Measurements from ENCODE around the gene SOS2.
"Not testable (repeated sequence)": the region's sequence is repeated elsewhere in the genome, so short reads cannot be mapped to it uniquely, and the experiment has no call there.

The SOS2 gene

DNA sequence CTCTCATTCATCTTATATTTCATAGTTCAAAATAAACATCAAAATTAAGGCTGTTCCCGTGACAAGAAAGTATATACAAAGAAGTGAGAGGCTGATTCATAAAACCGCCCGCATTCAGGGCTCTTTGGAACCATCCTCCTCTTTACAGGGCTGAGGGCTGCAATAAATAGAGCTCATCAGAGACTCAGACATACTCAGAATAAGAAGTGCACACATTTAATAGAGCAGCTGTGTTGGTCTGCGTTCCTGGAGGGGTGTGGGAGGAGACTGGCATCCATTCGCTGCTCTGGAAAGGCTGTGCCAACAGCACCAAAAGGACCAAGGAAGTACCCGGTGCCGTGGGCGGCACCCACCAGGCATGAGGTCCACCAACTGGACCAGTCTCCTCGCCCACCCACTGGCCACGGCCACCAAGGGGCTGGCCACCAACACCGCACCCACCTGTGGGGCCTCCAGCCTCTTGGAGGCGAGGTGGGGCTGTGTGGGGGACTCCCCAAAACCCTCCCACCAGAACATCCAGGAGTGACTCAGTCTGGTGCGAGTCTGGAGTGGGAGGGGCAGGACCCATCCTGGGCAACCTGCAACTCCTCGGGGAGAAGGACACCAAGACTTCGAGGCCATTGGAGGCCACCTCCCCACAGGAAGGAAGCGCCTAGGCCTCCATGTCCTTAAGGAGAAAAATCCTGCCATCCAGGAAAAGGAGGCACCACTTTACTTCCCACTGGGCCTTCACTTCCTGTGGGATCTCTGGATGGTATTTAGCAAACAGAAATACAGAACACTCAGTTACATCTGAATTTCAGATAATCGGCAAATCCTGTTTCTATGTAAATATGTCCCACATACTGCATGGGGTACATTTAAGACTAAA lies 147.7 kb downstream of the SOS2 start:
- DNase-seq = no peak

GRCh38 chr14:50082784-50083466 lies 148.5 kb downstream of the SOS2 start:
- DNase-seq = no peak

DNA sequence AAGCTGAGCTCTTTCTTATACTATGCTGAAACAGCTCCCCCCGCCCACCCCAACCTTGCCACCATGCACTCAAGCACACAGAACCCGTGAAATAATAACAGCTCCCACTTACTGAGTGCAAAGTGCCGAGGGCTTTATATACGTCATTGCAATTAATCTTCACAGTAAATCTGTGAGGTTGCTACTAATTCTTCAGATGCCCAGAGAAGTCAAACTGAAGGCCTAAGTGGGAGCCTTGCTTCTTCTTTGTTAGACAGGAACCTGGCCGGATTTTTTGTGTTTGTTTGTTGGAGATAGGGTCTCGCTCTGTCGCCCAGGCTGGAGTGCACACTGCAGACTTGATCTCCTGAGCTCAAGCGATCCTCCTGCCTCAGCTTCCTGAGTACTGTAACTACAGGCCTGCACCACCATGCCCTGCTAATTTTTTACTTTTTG lies 149.1 kb downstream of the SOS2 start:
- no peak for DNase-seq

DNA sequence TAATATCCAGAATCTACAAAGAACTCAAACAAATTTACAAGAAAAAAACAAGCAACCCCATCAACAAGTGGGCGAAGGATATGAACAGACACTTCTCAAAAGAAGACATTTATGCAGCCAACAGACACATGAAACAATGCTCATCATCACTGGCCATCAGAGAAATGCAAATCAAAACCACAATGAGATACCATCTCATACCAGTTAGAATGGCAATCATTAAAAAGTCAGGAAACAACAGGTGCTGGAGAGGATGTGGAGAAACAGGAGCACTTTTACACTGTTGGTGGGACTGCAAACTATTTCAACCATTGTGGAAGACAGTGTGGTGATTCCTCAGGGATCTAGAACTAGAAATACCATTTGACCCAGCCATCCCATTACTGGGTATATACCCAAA lies 152.3 kb downstream of the SOS2 start:
- not testable (repeated sequence) for DNase-seq

DNA sequence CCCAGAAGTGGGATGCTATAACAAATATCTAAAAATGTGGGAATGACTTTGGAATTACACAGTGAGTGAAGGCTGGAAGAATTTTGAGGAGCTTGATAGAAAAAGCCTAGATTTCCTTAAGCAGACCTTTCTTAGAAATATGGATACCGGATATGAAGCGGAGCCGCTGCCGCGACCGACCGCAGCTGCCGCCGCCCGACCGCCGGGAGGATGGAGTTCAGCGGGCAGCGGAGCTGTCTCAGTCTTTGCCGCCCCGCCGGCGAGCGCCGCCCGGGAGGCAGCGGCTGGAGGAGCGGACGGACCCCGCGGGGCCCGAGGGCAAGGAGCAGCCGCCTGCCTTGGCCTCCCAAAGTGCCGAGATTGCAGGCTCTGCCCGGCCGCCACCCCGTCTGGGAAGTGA lies 157.7 kb downstream of the SOS2 start:
- DNase-seq = not testable (repeated sequence)

DNA sequence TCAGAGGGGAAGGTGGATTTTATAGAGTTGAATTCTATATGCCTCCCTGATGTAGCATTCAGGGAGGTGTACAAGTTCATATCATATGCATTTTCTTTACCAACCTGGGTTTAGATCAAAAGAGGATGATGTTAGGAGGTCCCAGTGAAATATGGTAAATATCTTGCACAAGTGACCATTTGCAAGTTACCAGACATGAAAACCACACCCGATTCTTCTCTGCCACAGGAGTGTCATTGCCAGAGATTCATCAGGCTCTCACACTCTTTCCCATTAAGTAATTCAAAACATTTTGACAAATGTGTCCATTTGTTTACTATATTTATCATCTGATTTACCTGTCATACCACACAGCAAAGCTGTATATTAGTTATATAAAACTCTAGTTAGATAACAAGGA lies 159.0 kb downstream of the SOS2 start:
- DNase-seq = no peak

DNA sequence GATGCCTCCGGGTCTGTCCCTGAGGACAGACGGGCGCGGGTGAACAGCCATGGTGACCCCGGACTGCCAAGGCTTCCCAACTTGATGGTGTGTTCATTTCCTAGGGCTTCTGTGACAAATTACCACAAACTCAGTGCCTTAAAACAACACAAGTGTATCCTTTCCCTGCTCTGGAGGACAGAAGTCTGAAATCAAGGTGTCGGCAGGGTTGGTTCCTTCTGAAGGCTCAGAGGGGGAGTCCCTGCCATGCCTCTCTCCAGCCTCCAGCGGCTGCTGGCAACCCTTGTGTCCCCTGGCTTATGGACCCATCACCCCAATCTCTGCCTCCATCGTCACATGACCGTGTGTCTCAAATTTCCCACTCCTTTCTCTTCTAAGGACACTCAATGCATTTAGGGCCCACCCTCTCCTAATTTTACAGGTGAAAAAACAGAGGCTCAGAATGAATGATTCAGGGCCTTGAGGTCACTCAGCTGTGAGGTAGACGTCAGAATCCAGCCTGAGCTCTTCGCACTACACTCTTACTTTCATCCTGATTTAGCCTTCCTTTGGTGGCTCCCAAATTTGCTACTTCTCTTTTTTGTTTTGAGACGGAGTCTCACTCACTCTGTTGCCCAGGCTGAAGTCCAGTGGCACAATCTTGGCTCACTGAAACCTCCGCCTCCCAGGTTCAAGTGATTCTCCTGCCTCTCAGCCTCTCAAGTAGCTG lies 160.4 kb downstream of the SOS2 start:
- no peak for DNase-seq

- DNase-seq = no peak
Observed at GRCh38 chr14:50070230-50070629, 161.1 kb downstream of the SOS2 start.

GRCh38 chr14:50069325-50069724 lies 162.1 kb downstream of the SOS2 start:
- no peak for DNase-seq

DNA sequence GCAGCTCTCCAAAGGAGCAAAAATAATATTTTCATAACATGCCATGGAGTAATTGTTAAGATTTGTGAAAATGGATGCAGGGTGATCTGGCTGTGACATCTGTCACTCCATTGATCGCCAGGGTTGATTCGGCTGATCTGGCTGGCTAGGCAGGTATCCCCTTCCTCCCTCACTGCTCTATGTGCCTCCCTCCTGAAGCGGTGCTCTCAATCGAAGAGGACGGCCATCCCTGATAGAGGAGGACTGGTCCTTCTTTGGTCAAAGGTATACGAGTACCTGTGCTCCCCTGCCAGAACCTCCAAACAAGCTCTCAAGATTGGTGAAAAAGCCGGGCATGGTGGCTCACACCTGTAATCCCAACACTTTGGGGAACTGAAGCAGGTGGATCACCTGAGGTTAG lies 162.9 kb downstream of the SOS2 start:
- no peak for DNase-seq

DNA sequence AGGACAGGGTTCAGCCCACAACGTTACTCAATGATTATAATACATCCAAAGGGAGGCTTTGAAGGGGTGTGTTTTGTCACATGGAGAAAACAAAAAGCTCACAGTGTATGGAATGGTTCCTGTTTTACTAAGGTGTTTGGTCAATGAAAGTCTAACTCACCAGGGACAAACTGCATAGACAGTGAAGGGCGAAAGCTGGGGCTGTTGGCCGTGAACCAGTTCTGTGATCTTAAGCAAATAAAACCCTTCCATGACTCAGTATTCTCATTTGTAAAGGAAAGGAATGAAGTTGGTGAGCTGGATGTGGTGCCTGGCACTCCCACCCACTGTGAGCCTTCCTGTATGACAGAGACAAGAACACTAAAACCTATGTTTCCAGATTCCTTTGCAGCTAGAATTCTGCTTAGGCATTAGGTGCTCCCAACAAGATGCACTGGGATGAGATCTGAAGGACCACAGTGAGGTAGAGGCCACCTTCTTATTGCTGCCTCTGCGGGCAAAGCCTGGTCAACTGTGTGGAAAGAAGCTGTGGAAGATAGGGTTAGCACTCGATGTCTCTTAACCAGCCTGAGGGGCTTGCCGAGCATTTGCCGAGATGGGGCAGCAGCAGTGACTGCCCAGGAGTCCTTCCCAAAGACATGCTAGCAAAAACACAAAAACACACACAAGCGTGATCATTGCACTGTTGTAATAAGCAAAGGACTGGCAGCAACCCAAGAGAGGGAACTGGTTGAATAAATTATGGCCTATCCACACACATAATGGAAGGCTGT lies 163.5 kb downstream of the SOS2 start:
- DNase-seq = peak; percentile 72
